LNCaP clone FGC (cell line): ENCODE results near the gene FAM180B.
A peak's percentile ranks its signal among the peaks of the same experiment; 100 is the strongest.

ENCODE experiments used
- DNase-seq: peaks from one replicate; pipeline ENCODE4 v3.0.0-alpha.2; 2011; ENCODE audit warnings: low read depth
- H3K4me3 ChIP-seq: 2 replicates; pipeline ENCODE4 v1.5.1; 2011; ENCODE audit warnings: mild to moderate bottlenecking, low read depth, low read length, control low read depth
- TF ChIP-seq, protein P1 (sequence below): IDR thresholded peaks from 2 replicates; pipeline ENCODE4 v1.5.1; 2012; ENCODE audit warnings: mild to moderate bottlenecking; ENCODE audit not compliant: control insufficient read depth, insufficient read depth; ENCODE audit errors: extremely low read depth

Gene FAM180B

DNA sequence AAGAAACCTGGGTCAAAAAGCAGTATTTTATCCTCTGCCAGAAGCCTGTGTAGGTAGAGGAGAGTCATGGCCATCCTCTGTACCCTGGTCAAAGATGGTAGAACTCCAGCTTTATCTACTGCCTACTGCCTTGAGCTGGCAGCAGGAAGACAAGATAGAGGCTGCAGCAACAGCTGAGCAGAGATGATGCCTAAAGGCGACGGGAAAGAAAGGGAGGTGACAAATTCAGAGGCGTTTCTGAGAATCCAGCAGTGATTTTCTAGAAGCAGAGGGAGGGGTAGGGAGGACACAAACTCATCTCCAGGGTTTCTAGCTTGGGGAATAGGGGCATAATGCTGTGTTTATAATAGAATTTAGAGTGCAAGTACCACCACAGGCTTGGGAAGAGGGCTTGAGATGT lies 23.2 kb downstream of the FAM180B start:
- DNase-seq, result no peak
- H3K4me3 ChIP-seq, result no peak overlapping the region

DNA sequence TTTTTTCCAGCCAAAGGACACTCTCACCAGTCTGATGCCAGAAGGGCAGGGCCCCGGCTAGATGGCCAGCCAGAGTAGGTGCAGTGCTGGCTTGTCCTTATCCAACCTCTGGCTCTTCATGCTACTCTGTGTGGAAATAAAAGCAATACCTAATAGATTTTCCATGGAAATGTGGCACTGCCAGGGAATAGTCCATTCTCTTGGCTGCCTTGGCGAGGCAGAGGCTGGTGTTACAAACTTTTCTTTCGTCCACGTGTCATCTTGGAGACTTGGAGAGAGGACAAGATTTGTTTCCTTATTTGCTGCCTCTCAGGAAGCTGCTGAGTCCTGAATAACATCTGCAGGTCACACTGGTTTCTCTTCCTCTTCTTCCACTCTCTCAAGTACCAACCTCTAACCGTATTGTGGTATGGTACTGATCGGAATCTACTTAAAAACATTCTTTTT lies 24.9 kb downstream of the FAM180B start:
- peak; percentile 14 for DNase-seq
- TF ChIP-seq, protein P1, sequence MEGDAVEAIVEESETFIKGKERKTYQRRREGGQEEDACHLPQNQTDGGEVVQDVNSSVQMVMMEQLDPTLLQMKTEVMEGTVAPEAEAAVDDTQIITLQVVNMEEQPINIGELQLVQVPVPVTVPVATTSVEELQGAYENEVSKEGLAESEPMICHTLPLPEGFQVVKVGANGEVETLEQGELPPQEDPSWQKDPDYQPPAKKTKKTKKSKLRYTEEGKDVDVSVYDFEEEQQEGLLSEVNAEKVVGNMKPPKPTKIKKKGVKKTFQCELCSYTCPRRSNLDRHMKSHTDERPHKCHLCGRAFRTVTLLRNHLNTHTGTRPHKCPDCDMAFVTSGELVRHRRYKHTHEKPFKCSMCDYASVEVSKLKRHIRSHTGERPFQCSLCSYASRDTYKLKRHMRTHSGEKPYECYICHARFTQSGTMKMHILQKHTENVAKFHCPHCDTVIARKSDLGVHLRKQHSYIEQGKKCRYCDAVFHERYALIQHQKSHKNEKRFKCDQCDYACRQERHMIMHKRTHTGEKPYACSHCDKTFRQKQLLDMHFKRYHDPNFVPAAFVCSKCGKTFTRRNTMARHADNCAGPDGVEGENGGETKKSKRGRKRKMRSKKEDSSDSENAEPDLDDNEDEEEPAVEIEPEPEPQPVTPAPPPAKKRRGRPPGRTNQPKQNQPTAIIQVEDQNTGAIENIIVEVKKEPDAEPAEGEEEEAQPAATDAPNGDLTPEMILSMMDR, result no peak
- no peak overlapping the region for H3K4me3 ChIP-seq

More for the DNA sequence above, 23.2 kb downstream of the FAM180B start:
- TF ChIP-seq, protein P1, result no peak

DNA sequence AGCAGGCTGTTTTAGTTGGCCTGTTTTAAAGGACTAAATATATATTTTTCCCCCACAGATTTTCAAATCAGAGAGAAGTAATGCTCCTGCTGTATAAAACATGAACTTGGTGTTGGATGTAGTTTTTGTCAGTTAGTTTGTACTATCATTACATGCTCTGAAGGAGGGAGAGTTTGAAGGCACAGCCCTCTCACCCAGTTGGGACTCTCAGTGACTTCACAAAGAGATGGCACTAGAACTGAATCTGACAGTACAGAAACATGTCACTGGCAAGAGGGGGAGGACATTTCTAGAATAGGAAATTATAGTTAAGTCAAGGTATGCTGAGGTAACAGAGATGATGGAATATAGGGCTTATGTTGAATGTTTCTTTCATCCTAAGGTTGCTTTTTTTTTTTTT lies 28.8 kb downstream of the FAM180B start:
- no peak for DNase-seq
- TF ChIP-seq, protein P1, result no peak
- H3K4me3 ChIP-seq, result no peak overlapping the region

DNA sequence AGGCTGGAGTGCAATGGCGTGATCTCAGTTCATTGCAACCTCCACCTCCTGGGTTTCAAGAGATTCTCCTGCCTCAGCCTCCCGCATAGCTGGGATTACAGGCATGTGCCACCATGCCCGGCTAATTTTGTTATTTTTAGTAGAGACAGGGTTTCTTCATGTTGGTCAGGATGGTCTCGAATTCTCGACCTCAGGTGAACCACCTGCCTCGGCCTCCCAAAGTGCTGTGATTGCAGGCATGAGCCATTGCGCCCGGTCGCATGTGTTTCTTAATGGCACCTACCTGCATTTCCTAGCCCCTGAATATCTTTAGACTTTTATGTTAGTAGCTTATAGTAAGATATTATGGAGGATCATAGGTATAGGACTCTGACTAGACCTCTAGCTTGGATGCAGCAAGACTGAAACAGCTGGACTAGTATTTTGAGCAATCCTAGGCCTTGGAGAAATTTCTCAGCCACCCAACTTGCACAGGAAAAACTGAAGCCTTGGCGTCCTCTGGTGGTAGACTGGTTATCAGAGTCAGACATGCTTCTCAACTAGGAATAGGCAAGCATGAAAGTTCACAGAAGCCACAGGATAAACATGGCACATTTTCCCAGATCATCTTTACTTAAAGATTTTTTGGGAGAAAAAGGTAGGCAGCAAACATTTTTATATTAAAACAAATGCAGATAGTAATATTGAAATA lies 30.4 kb downstream of the FAM180B start:
- TF ChIP-seq, protein P1, result peak; percentile 34
- H3K4me3 ChIP-seq, result no peak overlapping the region
- no peak for DNase-seq

DNA sequence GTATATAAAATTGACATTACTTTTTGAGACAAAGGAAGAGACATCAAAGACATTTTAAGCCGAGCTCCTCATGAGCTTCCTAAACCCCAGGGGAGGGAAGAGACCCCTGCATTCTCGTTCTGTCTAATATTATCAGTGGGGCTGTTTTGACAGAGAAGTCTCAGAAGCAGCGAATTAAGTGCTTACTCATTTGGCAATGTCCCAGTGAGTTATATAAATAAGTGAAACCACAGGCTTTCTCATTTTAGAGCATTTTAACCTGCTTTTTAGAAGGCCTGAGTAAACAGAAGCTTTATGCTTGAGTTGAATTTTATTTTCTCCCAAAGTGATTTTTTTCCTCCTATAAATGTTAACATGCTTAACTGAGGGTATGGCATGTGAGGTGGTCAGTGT lies 30.9 kb downstream of the FAM180B start:
- H3K4me3 ChIP-seq, result no peak overlapping the region
- TF ChIP-seq, protein P1, result no peak
- DNase-seq, result no peak

DNA sequence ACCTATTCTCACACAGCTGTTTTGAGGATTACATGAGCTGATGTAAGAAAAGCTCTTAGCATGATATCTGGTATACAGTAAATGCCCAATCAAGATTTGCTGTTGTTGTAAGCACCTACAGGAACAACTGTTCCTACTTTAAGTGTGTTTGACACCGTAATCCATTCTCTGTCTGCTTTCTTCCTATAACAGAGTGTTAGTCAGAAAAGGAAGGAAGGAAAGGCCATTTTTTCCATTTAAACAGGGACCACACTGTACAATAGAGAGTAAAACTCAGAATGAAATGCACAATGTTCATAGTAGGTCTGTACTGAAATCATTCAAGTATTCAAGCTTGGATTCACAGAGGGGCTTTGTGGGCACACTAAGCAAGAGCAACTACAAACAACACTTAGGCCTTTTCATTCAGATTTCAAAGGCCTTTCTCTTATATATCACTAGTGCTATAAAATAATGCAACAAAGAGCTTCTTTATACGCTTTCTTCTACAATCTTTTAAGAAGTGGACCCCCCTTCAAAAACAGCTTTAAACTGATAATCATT lies 34.4 kb downstream of the FAM180B start:
- no peak overlapping the region for H3K4me3 ChIP-seq
- no peak for DNase-seq
- TF ChIP-seq, protein P1, result no peak

DNA sequence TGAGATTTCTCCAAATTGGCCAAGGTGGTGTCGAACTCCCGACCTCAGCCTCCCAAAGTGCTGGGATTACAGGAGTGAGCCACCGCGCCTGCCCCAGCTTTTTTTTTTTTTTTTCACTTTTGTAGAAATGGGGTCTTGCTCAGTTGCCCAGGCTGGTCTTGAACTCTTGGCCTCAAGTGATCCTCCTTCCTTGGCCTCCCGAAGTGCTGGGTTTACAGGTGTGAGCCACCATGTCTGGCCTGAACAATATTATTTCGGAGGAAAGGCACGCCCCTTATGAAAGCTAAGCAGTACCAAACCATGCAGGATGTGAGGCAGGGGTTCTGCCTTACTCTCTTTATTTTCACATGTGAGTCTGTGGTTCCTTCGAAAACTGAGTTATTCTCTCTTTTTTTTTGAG lies 39.8 kb downstream of the FAM180B start:
- DNase-seq, result no peak
- TF ChIP-seq, protein P1, result no peak
- no peak overlapping the region for H3K4me3 ChIP-seq
